ENCODE results near the gene GPR107.
A peak's percentile ranks its signal among the peaks of the same experiment; 100 is the strongest.

Gene GPR107

DNA sequence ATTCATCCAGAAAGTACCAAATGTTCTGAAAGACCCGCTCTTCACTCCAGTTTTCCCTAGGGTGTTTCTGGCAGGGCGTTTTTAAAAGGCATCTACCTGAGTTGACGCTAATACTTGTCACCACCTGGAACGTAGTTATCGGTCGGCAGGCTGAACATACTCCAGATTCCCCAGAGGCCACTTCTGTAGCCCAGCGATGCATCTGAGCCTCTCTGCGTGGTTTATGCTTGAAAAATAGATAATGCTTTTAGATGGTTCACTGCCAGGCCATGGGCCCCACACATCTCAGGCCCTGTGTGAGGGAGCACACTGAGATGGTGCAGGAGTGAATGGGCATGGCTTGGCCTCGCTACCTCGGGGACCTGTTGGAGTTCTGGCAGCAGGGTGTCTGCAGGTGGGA is 85.5 kb downstream of the GPR107 start:
- no peak for DNase-seq

DNA sequence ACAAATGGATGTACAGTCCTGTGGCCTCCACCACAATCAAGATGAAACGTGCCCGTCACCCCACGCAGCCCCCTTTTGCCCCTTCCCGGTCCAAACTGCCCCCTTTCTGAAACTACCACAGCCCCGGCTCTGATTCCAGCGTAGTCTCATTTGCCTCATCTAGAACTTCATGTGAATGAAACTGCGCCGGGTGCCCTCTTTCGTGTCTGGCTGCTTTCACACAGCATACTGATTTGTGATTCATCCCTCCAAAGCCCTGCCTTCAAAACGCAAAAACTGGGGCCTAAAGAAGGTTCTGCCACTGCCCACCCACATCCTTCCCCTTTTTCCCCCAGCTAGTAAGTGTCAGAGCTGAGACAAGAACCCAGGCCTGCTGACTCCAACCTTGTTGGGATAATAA is 87.0 kb downstream of the GPR107 start:
- DNase-seq = no peak

DNA sequence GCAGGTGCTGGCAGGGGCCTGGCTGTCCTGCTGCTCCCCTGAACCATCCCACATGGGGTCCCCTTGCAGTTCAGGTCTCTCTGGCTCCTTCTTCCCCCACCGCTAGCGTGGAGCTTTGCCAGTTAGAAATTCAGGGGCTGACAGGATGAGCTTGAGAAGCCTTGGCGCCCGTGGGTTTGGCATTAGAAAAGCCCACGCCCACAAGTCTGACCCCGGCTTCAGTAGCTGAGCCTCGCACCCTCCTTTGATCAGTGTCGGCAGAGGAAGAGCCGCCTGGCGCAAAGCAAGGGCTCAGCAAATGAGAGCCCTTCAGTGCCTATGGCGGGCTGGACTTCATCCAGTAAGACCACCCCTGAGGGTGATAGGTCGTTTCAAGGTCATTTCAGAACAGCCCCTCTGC is 88.3 kb downstream of the GPR107 start:
- no peak for DNase-seq

DNA sequence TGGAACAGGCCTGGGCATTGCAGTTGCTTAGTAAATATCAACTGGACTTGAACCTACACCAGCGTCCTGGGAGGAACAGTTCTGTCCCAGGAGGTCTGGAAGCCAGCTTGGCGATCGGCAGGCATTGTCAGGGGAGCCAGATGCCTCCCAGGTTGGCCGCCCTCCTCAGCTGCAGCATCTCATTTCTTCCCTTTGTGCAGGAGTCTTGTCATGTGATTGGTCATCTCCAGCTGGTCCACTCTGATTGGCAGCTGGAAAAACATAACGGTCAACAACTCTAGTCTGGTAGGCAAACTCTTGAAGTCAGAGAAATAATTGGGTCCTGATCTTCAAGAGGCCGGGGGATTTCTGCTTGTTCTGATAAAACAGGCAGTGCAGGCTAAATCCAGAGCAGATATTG is 88.9 kb downstream of the GPR107 start:
- DNase-seq = no peak

DNA sequence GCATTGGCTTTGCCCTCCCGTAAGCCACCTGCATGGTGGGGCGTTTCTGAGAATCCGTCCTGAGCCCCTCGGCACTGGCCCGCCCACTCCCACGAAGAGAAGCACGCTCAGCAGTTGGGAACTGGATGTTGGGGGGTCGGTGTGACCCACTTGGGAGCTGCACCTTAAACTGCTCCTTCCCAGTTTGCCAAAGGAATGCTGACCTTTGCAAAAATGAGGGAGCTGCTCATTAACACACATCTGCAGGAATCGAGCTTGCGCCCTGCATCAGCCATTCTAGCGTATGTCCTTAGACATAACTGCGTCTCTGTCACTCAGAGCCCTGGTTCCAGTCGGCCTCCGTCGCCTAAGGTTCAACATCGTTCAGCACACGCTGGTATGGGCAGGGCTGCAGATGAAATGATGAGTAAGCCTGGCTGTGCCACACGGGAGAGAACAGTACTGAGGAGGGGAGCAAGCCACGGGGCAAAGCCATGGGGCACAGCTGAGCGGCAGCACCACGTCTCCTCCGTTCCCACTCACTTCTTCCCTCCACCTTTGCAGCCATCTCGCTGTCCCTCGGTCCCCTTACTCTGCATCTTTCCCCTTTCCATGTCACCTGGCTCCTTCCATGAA is 89.7 kb downstream of the GPR107 start:
- DNase-seq = no peak

DNA sequence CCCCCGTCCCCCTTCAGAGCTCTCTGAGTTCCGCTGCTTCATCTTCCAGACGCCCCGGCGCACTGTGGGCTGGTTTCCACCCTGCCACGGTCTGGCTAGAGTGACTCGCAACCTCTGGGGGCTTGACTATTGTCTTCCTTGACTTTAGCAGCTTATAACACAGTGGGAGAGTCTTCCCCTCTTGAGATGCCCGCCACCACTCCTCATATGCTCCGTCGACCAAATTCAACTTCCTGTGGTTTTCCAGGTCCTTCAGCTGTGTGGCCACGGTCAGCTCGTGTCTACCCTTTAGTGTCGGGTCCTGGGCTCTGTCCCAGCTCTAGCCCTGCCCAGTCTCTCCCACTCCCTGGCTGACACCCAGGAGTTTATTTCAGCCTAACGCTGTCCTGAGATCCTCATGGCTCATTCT is 90.3 kb downstream of the GPR107 start:
- DNase-seq = no peak

DNA sequence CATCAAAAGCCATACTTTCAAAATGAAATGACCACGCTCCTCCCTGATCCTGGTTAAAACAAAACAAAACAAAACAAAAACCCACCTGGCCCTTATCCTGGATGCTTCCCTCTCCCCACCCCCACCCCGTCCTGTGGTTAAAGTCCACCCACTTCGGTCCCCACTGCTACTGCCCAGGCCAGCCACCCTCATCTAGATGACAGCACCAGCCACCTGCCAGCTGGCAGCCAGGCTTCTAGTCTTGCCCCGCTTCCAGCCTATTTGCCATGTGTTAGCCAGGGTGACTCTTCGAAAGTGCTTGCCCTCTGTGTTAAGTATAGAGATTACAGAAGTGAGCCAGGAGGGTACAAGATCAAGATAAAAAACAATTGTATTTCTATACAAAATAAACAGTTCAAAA is 91.0 kb downstream of the GPR107 start:
- DNase-seq = no peak

DNA sequence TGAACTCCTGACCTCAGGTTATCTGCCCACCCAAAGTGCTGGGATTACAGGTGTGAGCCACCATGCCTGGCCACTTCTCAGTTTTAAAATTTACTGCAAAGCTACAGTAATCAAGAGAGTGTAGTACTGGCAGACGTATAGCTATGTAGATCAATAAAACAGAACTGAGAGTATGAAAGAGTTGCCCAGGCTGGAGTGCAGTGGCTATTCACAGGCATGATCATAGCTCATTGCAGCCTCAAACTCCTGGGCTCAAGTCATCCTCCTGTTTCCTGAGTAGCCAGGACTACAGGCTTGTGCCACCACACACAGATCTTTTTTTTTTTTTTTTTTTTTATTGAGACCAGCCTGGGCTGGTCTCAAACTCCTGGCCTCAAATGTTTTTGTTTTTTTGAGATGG is 92.0 kb downstream of the GPR107 start:
- DNase-seq = no peak

DNA sequence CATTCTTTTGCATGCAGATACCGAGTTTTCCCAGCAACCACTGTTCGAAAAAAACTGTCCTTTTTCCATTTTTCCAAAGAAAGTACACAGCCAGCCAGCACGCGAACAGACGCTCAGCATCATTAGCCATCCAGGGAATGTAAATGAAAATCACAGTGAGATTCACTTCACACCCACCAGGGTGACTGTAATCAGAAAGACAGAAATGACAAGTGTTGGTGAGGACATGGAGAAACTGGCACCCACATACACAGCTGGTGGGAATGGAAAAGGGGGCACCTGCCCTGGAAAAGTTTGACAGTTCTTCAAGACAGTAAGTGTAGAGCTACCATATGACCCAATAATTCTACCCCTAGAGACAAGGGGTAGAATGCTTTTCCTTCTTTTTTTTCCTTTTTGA is 93.5 kb downstream of the GPR107 start:
- no peak for DNase-seq

DNA sequence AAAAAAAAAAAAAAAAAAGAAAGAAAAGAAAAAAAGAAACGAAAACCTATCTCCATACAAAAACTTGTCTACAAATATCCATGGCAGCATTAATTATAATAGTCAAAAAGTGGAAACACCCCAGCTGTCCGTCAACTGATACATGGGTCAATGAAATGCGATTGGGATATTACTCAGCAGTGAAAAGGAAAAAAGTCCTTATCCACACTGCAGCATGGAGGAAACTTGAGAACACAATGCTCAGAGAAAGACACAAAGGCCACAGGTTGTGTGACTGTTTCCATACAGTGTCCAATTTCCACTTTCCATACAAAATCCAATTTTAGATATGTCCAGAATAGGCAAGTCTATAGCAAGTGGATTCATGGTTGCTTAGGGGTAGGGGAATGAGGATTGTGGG is 94.2 kb downstream of the GPR107 start:
- no peak for DNase-seq

DNA sequence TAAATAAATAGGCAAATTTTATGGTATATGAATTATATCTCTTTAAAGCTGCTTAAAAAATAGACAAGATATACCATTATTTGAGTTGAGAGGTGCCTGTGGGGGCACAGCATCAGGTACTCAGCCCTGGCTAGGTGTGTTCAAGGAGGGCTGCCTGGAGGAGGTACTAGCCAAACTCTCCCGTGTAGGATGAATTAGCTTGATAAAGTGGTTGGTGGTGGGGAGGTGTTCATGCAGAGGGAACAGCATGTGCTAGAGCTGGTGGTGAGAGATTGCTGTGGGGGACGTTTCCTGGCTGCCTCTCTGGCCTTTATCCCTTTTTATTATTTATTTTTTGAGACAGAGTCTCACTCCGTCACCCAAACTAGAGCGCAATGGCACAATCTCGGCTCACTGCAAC is 95.3 kb downstream of the GPR107 start:
- DNase-seq = no peak

DNA sequence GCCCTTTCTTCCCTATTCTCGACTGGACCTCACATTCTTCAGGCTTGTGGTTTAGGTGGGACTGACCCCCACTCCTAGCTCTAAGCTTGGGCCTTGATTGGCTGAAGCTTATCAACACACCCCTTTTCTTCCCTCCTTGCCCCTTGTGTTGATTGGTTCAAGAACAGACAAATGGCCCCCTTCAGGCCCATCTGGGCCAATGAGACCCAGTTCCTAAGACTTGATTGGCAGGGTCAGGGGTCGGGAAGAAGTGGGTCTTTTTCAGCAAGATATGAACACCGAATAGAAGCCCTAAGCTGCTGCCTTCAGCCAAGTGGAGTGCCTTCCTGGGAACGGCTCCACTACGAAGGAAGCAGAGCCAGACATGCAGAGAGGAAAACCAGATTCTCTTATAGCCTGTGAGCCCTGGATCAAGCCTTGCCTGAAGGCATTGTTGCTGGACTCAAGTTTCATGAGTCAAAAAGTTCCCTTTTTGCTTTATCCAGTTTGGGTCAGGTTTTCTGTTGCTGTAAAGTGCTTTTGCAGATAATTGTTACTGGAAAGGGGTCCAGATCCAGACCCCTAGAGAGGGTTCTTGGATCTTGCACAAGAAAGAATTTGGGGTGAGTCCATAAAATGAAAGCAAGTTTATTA is 96.1 kb downstream of the GPR107 start:
- DNase-seq = no peak

DNA sequence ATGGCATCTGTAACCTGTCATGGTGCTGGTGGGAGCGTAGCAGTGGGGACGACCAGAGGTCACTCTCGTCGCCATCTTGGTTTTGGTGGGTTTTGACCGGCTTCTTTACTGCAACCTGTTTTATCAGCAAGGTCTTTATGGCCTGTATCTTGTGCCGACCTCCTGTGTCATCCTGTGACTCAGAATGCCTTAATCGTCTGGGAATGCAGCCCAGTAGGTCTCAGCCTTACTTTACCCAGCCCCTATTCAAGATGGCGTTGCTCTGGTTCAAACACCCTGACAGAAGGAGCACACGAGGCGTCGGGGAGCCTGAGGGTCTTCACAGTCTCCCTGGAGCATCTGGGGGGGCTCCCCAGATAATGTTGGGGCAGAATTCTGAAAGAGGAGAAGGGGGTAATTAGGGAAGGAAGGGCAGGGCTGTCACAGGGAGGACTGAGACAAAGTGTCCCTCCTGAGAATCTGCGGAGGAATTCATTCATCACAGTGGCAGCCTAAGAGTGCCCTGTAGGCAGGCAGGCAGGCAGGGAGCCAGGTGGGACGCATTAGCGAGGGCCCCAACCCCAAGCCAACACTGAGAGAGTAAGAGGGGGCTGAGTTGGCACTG is 97.2 kb downstream of the GPR107 start:
- DNase-seq = peak; percentile 49

DNA sequence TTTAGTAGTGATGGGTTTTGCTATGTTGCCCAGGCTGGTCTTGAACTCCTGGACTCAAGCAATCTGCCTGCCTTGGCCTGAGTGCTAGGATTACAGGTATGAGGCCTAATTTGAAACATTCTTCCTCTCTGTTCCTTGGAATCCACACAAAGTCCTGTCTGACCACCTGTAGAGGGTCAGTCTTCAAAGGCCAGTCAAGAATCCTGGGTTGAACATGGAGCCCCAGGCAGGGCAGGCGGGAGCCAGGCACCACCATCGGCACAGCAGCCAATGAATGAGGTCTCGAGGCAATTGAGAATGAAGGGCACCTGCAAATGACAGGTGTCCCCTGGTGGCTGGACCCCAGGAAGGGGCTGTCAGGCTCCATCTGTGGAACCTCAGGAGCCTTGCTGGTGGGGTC is 101.1 kb downstream of the GPR107 start:
- DNase-seq = no peak

DNA sequence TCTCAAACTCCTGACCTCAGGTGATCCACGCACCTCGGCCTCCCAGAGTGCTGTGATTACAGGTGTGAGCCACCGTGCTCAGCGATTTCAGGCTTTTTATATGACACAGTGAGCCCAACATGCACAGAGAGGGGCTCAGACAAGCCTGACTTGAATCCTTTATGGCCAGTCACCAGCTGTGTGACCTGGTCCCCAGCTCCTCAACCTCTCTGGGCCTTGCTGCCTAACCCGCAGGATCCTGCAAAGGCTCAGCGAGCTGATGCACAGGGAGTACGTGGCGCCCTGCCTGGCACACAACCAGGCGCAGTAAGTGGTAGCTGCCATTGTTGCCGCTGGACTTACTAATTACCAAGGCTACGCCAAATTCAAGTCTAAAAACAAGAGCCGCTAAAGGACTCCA is 101.9 kb downstream of the GPR107 start:
- DNase-seq = no peak

DNA sequence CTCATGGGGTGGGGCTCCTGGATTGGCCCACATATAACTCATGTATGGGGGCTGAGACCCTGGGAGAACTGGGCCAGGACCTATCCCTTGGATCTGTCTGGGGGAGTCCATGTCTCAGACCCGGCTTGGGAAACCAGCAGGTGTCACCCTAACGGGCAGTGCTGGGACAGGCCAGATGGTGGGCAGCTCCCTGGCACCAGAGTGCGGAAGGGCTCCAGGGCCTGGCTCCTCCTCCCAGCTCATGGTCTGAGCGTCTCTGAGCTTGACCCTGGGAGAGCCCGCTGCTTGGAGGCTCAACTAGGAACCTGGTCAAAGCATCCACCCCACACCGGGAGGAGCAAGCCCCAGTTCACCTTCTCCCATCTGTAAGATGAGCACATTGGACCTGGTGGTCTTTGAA is 103.0 kb downstream of the GPR107 start:
- no peak for DNase-seq

DNA sequence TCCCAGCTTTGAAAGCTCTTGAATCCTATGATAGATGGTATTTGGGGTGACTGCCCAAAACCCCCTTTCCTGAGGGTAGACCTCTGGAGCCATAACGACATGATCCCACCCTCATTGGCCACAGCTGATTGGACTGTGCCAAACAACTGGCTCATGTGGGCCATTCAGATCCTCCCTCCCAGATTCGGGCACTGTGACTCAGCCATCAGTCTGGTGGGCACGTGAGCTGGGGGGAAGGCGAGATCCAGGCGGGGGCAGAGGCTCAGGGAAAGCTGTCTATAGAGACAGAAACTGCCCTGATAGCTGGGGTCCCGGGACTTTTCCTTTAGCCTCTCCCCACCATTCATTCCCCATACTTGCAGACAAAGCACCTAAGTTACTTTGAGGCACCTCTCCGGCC is 103.4 kb downstream of the GPR107 start:
- DNase-seq = no peak

DNA sequence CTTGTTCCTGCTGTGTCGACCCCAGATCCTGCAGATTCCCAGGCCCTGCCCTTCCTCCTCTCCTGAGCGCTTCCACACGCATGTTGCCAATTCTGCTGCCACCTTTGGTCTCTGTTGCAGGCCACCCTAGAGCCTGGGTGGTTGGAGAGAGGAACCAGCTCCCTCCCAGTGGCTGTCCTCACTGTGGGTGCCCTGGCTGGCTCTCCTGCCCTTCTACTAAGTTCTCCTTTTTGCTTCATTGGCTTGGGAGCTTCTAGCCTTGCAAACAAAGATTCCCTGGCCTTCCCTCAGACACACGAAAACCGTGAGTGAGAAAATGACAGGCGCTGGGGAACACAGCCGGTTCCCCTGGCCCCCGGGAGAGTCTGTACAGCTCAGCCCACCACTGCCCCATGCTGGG is 104.3 kb downstream of the GPR107 start:
- no peak for DNase-seq

DNA sequence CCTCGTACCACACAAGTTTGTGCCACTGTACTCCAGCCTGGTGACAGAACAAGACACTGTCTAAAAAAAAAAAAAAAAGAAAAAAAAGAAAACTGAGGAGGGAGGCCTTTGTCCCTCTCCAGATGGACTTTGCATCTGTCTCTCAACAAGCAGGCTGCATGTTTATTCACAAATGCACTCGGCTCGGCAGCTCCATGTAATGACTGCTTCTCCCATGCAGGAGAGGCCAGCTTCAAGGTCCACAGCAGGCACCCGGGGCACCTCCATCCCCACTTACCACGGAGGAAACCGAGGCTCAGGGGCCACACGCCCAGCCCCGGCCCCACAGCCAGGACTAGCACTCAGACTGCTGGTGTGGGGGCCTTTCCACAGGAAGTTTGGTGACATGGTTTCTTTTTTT is 105.4 kb downstream of the GPR107 start:
- no peak for DNase-seq

DNA sequence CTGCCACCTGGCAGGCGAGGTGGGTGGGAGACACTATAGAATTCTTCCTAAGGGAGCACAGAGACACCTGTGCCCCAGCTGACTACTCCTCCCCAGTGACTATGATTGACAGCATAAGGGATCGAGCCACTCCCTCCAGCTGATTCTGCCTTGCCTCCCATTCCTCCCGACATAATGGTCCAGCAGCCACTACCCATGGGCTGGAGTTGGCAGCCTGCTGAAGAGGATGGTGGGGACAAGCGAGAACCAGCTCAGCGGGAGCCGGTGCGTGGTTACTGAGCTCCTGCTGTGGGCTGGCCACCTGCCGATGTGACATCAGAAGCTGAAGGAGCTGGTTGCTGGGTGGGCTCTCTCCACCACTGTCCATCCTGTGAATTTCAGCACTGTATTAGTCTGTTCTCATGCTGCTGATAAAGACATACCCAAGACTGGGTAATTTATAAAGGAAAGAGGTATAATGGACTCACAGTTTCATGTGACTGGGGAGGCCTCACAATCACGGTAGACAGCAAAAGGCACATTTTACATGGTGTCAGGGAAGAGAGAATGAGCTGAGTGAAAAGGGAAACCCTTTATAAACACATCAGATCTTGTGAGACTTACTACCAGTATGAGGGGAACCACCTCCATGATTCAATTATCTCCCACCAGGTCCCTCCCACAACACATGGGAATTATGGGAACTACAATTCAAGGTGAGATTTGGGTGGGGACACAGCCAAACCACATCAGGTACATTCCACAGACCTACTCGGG is 106.4 kb downstream of the GPR107 start:
- DNase-seq = no peak

DNA sequence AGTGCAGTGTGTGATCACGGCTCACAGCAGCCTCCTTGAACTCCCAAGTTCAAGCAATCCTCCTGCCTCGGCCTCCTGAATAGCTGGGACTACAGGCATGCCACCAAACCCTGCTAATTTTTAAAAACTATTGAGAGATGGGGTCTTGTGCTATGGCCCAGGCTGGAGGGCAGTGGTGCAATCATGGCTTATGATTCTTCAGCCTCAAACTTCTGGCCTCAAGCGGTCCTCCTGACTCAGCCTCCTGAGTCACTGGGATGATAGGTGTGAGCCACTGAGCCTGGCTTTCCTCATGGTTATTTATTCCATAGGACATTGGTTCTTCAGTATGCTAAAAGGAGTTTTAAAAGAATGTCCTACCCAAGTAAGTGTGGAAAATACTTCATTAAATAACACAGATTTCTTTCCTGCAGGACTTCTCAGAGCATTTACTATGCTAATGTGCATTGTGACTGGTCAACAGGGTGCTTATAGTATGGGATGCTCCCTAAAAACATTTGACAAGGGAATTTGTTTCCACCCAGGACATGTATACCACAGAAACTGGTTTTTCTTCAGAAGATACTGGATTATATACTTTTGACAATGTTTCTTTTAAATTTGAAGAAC is 107.3 kb downstream of the GPR107 start:
- no peak for DNase-seq

DNA sequence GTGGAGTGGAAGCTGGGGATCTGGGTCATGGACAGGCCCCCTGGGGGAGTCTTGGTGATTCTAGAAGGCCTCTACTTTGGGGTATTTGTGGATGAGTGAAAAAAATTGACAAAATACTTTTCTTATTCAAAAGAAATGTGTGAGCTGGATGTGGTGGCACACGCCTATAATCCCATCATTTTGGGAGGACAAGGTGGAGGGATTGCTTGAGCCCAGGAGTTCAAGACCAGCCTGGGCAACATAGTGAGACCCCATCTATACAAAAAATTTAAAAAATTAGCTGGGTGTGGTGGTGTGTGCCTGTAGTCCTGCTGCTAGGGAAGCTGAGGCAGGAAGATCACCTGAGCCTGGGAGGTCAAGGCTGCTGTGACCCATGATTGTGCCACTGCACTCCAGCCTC is 111.9 kb downstream of the GPR107 start:
- no peak for DNase-seq

DNA sequence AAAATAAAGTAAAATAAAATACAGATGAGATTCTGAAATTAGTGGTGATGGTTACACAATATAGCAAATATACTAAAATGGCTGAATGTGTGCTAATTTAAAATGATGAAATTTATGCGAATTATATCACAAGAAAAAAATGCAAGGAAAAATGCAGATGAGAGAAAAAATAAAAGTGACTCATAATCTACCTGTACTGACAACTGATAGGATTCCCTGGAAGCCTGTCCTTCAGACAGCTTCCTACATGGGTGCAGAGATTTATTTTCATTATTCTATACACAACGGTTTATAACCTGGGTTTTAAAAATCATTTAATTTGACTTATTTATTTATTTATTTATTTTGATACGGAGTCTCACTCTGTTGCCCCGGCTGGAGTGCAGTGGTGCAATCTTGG is 112.7 kb downstream of the GPR107 start:
- DNase-seq = no peak

DNA sequence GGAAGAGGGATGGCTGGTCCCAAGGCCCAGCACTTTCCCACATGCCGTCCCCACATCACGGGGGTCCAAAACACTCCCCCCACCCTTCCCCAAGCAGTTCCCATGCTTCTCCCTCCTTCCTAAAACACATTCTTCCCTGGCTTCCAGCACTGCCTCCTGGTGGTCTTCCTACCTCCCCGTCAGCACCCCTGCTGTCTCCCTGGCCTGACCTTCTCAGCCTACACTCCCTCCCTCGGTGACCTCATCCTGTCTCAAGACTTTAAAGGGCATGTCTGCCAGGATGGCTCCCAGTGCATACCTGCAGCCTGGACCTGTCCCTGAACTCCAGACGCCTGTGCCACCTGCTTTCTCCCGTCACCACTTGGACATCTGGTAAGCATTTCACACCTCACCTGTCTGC is 114.2 kb downstream of the GPR107 start:
- no peak for DNase-seq
